ENCODE data around the gene SOX12. TPM values are rescaled to one million over a fixed set of nuclear protein-coding genes. Genes with fewer than 3 reads are reported as not detected.

The SOX12 gene
- total RNA-seq, 1 experiment from 2014 or later = 40.4 TPM

DNA sequence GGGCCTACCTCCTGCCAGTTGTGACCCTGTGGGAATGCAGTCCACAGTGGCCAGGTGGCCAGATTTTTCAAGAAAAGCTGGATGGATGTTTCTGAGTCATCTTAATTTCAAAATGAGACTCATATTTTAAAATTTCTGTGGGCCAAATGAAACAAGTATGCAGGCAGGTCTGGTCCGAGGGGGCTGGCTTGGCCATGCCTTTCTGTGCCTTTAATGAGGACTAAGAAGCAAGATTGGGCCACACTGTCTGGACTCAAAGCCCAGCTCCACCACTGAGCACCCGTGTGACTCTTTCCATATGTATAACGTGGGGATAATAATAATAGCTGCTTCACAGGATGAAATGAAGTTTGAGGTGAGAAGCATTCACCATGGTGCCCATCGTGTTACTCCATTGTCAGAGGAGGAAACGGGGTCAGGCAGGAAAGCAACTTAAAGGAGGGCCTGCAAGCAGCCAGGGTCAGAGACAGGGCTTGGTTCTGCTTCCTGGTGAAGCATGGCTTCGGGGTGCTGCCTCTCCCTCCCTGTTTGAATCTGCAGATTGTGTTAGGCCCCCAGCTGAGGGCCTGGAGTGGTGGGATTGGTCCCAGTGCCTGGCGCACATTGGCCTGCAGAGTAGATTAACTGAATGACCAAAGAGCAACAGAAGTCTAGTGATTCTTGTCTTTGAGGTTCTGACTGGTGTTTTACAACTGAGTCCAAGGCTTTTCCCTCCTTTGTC, 3.8 kb downstream of the SOX12 start:
- POLR2A ChIA-PET = no interaction called here

GRCh38 chr20:329851-330232, 4.5 kb downstream of the SOX12 start:
- Histone ChIP-seq H3K9me3 (ENCODE audit: control insufficient read depth in 1 of 2, insufficient read depth in 1 of 2, low read depth in 1 of 2, low read length in 2 of 2) (no peaks in the 10 kb centered on the region), H3K4me3 (replicated peaks in 1 of 2; ENCODE audit: low read depth in 1 of 2, low read length in 2 of 2) (no peak overlapping the region), H3K4me2 (ENCODE audit: low read length) (peak overlapping the region; percentile 7; the same call in 1 of the 2 replicates), H3K9ac (ENCODE audit: low read length) (no peak overlapping the region), H3K9me2 (ENCODE audit: insufficient read depth) (no peaks in the 10 kb centered on the region), H3K4me1 (ENCODE audit: control insufficient read depth in 1 of 2, insufficient read depth in 2 of 2, low read length in 2 of 2) (peaks cover 3 to 42% of the 10 kb centered on the region in 2 experiments; a peak in 3 of 4 replicates), H3K36me3 (ENCODE audit: control insufficient read depth in 1 of 2, insufficient read depth in 2 of 2, low read length in 2 of 2) (0 out of 4 replicates have a peak, but pooled peaks cover 0 to 3% of the 10 kb centered on the region in 2 experiments), H4K20me1 (ENCODE audit: insufficient read depth) (no peaks in the 10 kb centered on the region), H2AFZ (ENCODE audit: low read depth, low read length, poor library complexity, severe bottlenecking) (no peak overlapping the region), H3K27ac (ENCODE audit: low read depth, low read length) (0 out of 2 replicates have a peak overlapping the region, but pooled peaks have one; percentile 14), H3K79me2 (ENCODE audit: insufficient read depth, low read length) (peaks cover 34% of the 10 kb centered on the region), H3K27me3 (ENCODE audit: insufficient read depth, low read length) (no peaks in the 10 kb centered on the region)
- TF ChIP-seq POLR2A (IDR thresholded peaks at IDR 0.05; ENCODE audit: borderline replicate concordance, extremely low read depth, insufficient read depth, insufficient read length) (no peak), ELF1 (IDR thresholded peaks at IDR 0.05; ENCODE audit: borderline replicate concordance, low read depth) (no peak), CEBPB (IDR thresholded peaks at IDR 0.05; ENCODE audit: low read depth) (no peak), EGR1 (IDR thresholded peaks at IDR 0.05; ENCODE audit: low read depth) (no peak), ZFX (IDR thresholded peaks at IDR 0.05) (no peak), SRF (IDR thresholded peaks at IDR 0.05; ENCODE audit: low read depth) (no peak), ATF3 (IDR thresholded peaks at IDR 0.05) (no peak), POLR2AphosphoS5 (IDR thresholded peaks at IDR 0.05; ENCODE audit: low read depth, low read length) (no peak)
- TF ChIP-seq, protein P1, sequence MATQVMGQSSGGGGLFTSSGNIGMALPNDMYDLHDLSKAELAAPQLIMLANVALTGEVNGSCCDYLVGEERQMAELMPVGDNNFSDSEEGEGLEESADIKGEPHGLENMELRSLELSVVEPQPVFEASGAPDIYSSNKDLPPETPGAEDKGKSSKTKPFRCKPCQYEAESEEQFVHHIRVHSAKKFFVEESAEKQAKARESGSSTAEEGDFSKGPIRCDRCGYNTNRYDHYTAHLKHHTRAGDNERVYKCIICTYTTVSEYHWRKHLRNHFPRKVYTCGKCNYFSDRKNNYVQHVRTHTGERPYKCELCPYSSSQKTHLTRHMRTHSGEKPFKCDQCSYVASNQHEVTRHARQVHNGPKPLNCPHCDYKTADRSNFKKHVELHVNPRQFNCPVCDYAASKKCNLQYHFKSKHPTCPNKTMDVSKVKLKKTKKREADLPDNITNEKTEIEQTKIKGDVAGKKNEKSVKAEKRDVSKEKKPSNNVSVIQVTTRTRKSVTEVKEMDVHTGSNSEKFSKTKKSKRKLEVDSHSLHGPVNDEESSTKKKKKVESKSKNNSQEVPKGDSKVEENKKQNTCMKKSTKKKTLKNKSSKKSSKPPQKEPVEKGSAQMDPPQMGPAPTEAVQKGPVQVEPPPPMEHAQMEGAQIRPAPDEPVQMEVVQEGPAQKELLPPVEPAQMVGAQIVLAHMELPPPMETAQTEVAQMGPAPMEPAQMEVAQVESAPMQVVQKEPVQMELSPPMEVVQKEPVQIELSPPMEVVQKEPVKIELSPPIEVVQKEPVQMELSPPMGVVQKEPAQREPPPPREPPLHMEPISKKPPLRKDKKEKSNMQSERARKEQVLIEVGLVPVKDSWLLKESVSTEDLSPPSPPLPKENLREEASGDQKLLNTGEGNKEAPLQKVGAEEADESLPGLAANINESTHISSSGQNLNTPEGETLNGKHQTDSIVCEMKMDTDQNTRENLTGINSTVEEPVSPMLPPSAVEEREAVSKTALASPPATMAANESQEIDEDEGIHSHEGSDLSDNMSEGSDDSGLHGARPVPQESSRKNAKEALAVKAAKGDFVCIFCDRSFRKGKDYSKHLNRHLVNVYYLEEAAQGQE (IDR thresholded peaks at IDR 0.05; ENCODE audit: low read depth) = no peak
- no peak for DNase-seq (ENCODE audit: low read depth, low spot score)
- POLR2A ChIA-PET = no interaction called here
- CTCF ChIA-PET = interaction anchor here (1.1 kb wide), 1 partner anchor 12 kb away, joined by 3 read pairs; no protein-coding TSS in a partner anchor
- ATAC-seq = no peak
- intact Hi-C loops (cut with micrococcal nuclease) = no loop called here
- RAD21 ChIA-PET (ENCODE audit: low non-redundant PET in 1 of 2, low total read pairs in 2 of 2, uncharacterized antibody in 2 of 2, unreplicated experiment in 2 of 2) = no interaction called here
- no TSS peak for BruUV-seq (replicated peaks)

More for the DNA sequence above, 3.8 kb downstream of the SOX12 start:
- ChIA-PET CTCF (interaction anchor here (1.1 kb wide), 1 partner anchor 12 kb away, joined by 3 read pairs; no protein-coding TSS in a partner anchor), RAD21 (ENCODE audit: low non-redundant PET in 1 of 2, low total read pairs in 2 of 2, uncharacterized antibody in 2 of 2, unreplicated experiment in 2 of 2) (no interaction called here)
- no peak overlapping the region for H2AFZ ChIP-seq (ENCODE audit: low read depth, low read length, poor library complexity, severe bottlenecking)
- H3K36me3 ChIP-seq (ENCODE audit: control insufficient read depth in 1 of 2, insufficient read depth in 2 of 2, low read length in 2 of 2) = 0 out of 4 replicates have a peak, but pooled peaks cover 0 to 3% of the 10 kb centered on the region in 2 experiments
- H3K9me2 ChIP-seq (ENCODE audit: insufficient read depth) = no peaks in the 10 kb centered on the region
- H3K27ac ChIP-seq (ENCODE audit: low read depth, low read length) = 0 out of 2 replicates have a peak overlapping the region, but pooled peaks have one; percentile 14
- no peaks in the 10 kb centered on the region for H3K9me3 ChIP-seq (ENCODE audit: control insufficient read depth in 1 of 2, insufficient read depth in 1 of 2, low read depth in 1 of 2, low read length in 2 of 2)
- H3K4me2 ChIP-seq (ENCODE audit: low read length) = peak overlapping the region; percentile 90; the same call in 1 of the 2 replicates
- no peaks in the 10 kb centered on the region for H4K20me1 ChIP-seq (ENCODE audit: insufficient read depth)
- ATAC-seq = no peak
- no peak for DNase-seq (ENCODE audit: low read depth, low spot score)
- no peak overlapping the region for H3K4me3 ChIP-seq (replicated peaks in 1 of 2; ENCODE audit: low read depth in 1 of 2, low read length in 2 of 2)
- H3K4me1 ChIP-seq (ENCODE audit: control insufficient read depth in 1 of 2, insufficient read depth in 2 of 2, low read length in 2 of 2) = peaks cover 3 to 49% of the 10 kb centered on the region in 2 experiments; a peak in 3 of 4 replicates
- BruUV-seq (replicated peaks) = no TSS peak
- peak; percentile 12; the same call in 1 of the 2 replicates for TF ChIP-seq POLR2AphosphoS5 (IDR thresholded peaks at IDR 0.05; ENCODE audit: low read depth, low read length)
- no peak for TF ChIP-seq FOSL1 (IDR thresholded peaks at IDR 0.05; ENCODE audit: low read depth)
- no peaks in the 10 kb centered on the region for H3K27me3 ChIP-seq (ENCODE audit: insufficient read depth, low read length)
- intact Hi-C loops (cut with micrococcal nuclease) = no loop called here
- no peak overlapping the region for H3K9ac ChIP-seq (ENCODE audit: low read length)
- H3K79me2 ChIP-seq (ENCODE audit: insufficient read depth, low read length) = peaks cover 34% of the 10 kb centered on the region

All from HCT116 (cell line).